ENCODE measurements around the gene CTRL. TPM values are rescaled to one million over a fixed set of nuclear protein-coding genes. Genes with fewer than 3 reads are reported as not detected.

CTRL gene
- total and polyA plus RNA-seq, 2 donors (not counting 3 experiments of a cell fraction or from before 2014, with no cell fraction given): 1.0 to 1.1 TPM

GRCh38 chr16:67884684-67885083, 47.0 kb downstream of the CTRL start, which contains the start of gene NRN1L:
Gene NRN1L (plus strand): TSS chr16:67884885. CDS start chr16:67884904, 19 bp downstream.
- FAIRE-seq (no peak), DNase-seq (ENCODE audit: low read depth, low spot score) (no peak)
- CTCF ChIA-PET: interaction anchor here (1.6 to 5.4 kb wide), 14 partner anchors 8 to 181 kb away, joined by 6 to 106 read pairs (median 14); partner anchors contain the start of genes CTRL, PSKH1 and PSMB10
- Histone ChIP-seq H4K20me1 (replicated peaks; ENCODE audit: control insufficient read depth, extremely low read depth, insufficient read depth, low read length) (no peaks in the 10 kb centered on the region), H3K36me3 (ENCODE audit: control insufficient read depth in 2 of 2, extremely low read depth in 1 of 2, insufficient read depth in 2 of 2, low read length in 2 of 2) (peaks cover 3 to 61% of the 10 kb centered on the region in 2 experiments), H3K79me2 (ENCODE audit: control insufficient read depth, insufficient read depth, low read length) (no peaks in the 10 kb centered on the region), H3K9me1 (replicated peaks; ENCODE audit: control insufficient read depth, extremely low read depth, insufficient read depth, low read length) (no peaks in the 10 kb centered on the region), H3K9ac (replicated peaks; ENCODE audit: extremely low read depth, insufficient read depth, low read length) (no peak within 1 kb of the TSS), H3K4me2 (ENCODE audit: insufficient read depth, low read length) (no peak within 1 kb of the TSS), H3K4me3 (replicated peaks in 1 of 3; ENCODE audit: insufficient read depth in 1 of 3, low read depth in 1 of 3, low read length in 3 of 3) (no peak within 1 kb of the TSS), H2AFZ (ENCODE audit: low read depth, low read length) (no peak within 1 kb of the TSS), H3K27me3 (ENCODE audit: control insufficient read depth in 2 of 2, insufficient read depth in 2 of 2, low read length in 2 of 2) (no peaks in the 10 kb centered on the region), H3K27ac (ENCODE audit: insufficient read depth, low read depth, low read length) (no peak within 1 kb of the TSS), H3K4me1 (ENCODE audit: control insufficient read depth, extremely low read depth, insufficient read depth, low read length) (no peaks in the 10 kb centered on the region), H3K9me3 (replicated peaks; ENCODE audit: control insufficient read depth, insufficient read depth, low read length) (no peaks in the 10 kb centered on the region)
- no TSS peak for BruUV-seq (replicated peaks)
- dilution Hi-C loops (cut with MboI; ENCODE audit: extremely low pct_ligation_motif_present, low sequenced_read_pairs): no loop called here
- TF ChIP-seq POLR2AphosphoS5 (IDR thresholded peaks at IDR 0.05; ENCODE audit: insufficient read depth, low read depth, low read length) (no peak), FOS (IDR thresholded peaks at IDR 0.05; ENCODE audit: borderline replicate concordance, insufficient read depth, low read length) (no peak), CTCF (IDR thresholded peaks at IDR 0.05; ENCODE audit: extremely low read depth in 1 of 2, insufficient read depth in 1 of 2, low read depth in 1 of 2, low read length in 2 of 2) (no peak), EZH2 (IDR thresholded peaks at IDR 0.05; ENCODE audit: borderline replicate concordance, low read depth, low read length, severe bottlenecking) (no peak), JUN (IDR thresholded peaks at IDR 0.05; ENCODE audit: borderline replicate concordance, insufficient read depth, insufficient read length, low read depth) (no peak)
- POLR2A ChIA-PET: no interaction called here
- intact Hi-C loops (cut with micrococcal nuclease): loop anchor here (5.0 kb wide), 1 partner anchor 178 kb away; no protein-coding TSS in a partner anchor

All from endothelial cell of umbilical vein (primary cell).